ENCODE data around the gene UST. TPM values are rescaled to one million over a fixed set of nuclear protein-coding genes. Genes with fewer than 3 reads are reported as not detected.

The UST gene
- total and polyA plus RNA-seq, 2 of the 8 experiments (the other 6 are each of a cell fraction or from before 2014, with no cell fraction given), result 13.5 to 34.5 TPM

DNA sequence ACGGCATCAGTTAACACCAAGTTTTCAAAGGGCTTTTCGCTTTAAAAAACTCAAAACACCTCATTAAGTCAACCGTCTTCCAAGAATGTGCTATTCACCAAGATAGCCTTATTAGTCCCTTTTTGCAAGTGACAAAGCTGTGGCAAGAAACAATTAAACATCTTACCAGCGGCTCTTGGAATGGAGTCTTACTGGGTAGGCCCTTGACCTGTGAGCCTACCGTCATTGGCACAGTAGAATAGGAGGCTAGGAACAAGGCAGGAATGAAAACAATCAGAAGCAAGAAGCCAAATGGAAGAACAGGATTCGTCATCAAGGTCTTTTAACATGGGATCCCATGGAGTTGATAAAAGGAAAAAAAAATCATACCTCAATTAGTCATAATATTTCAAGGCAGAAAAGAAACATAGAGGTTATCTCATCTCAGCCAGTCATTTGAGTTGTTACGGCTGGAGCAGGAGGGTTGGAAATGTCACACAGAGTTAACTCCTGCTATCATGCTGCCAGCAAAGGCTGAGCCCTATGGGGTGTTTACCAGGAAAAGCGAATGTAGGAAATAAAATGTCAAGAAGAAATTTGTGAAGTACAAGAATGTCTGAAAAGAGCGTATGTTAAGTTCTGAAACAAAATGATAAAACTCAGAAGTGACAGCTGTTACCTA lies 236.4 kb downstream of the UST start:
- CTCF ChIA-PET (ENCODE audit: partially characterized antibody), result interaction anchor here (1.2 to 1.6 kb wide), 2 partner anchors 224 to 405 kb away, joined by 3 to 4 read pairs; no protein-coding TSS in a partner anchor

More for the DNA sequence above, 236.4 kb downstream of the UST start:
- DNase-seq (ENCODE audit: low read depth in 1 of 2, low spot score in 2 of 2), result no peak
- H2AFZ ChIP-seq (ENCODE audit: low read length), result no peak overlapping the region
- H3K4me3 ChIP-seq (ENCODE audit: extremely low read depth in 1 of 4, insufficient read depth in 2 of 4, low read depth in 3 of 4, low read length in 4 of 4), result no peak overlapping the region
- H3K4ac ChIP-seq (replicated peaks; ENCODE audit: insufficient read length, low read depth, low read length), result no peak overlapping the region
- no peaks in the 10 kb centered on the region for H4K20me1 ChIP-seq (replicated peaks in 1 of 2; ENCODE audit: control insufficient read depth in 1 of 2, insufficient read depth in 2 of 2, low read length in 2 of 2)
- H3K9ac ChIP-seq (replicated peaks in 1 of 4; ENCODE audit: extremely low read depth in 1 of 4, low read depth in 3 of 4, low read length in 3 of 4), result no peak overlapping the region
- peaks cover 2 to 9% (median 4%) of the 10 kb centered on the region in 4 experiments; a peak in 4 of 7 replicates for H3K4me1 ChIP-seq (replicated peaks in 1 of 4; ENCODE audit: control insufficient read depth in 3 of 4, insufficient read depth in 4 of 4, low read length in 3 of 4)
- H2BK120ac ChIP-seq (replicated peaks; ENCODE audit: low read depth, low read length), result no peak overlapping the region
- no peak overlapping the region for H2BK20ac ChIP-seq (ENCODE audit: low read length)
- 92% methylated on average over 9 of the region's 9 CpGs; no CpG with 5 or more reads in 1 of the 2 experiments for WGBS, 2 experiments (ENCODE audit: extremely low coverage in 1 of 2, insufficient coverage in 1 of 2, insufficient read length in 1 of 2, insufficient replicate concordance in 2 of 2, low coverage in 1 of 2, low lambda C conversion rate in 2 of 2, missing lambda C conversion rate in 1 of 2)
- no peaks in the 10 kb centered on the region for H3K79me2 ChIP-seq (ENCODE audit: control insufficient read depth in 1 of 2, insufficient read depth in 2 of 2, low read length in 2 of 2)
- H3K36me3 ChIP-seq (ENCODE audit: control insufficient read depth in 2 of 4, insufficient read depth in 4 of 4, low read length in 3 of 4), result peaks cover 0 to 7% (median 3%) of the 10 kb centered on the region in 4 experiments; a peak in 2 of 8 replicates
- no peak overlapping the region for H2BK12ac ChIP-seq (ENCODE audit: low read depth, low read length)
- no peak overlapping the region for H4K8ac ChIP-seq (ENCODE audit: extremely low read depth, insufficient read depth, low read length)
- POLR2A ChIA-PET (ENCODE audit: partially characterized antibody), result no interaction called here
- H3K14ac ChIP-seq (ENCODE audit: insufficient read length), result no peak overlapping the region
- no peak overlapping the region for H2AK5ac ChIP-seq (ENCODE audit: low read depth, low read length)
- H3K79me1 ChIP-seq (ENCODE audit: low read depth, low read length), result no peaks in the 10 kb centered on the region
- H4K91ac ChIP-seq (replicated peaks; ENCODE audit: insufficient read length, low read length), result no peak overlapping the region
- no peak overlapping the region for H2BK5ac ChIP-seq (ENCODE audit: low read depth, low read length)
- no peak overlapping the region for H3K23ac ChIP-seq (ENCODE audit: insufficient read length)
- TF ChIP-seq CBX8 (IDR thresholded peaks at IDR 0.05; ENCODE audit: borderline replicate concordance, low read depth, low read length), result no peak
- no peak overlapping the region for H2BK15ac ChIP-seq (ENCODE audit: low read length)
- no peak overlapping the region for H3K18ac ChIP-seq (ENCODE audit: extremely low read depth, low read length)
- H3K9me3 ChIP-seq (ENCODE audit: insufficient read depth in 2 of 2, low read depth in 1 of 2, low read length in 1 of 2), result no peaks in the 10 kb centered on the region
- no peak overlapping the region for H4K5ac ChIP-seq (ENCODE audit: insufficient read length, low read depth, low read length)
- peak; percentile 7 for FAIRE-seq
- H3K56ac ChIP-seq (replicated peaks; ENCODE audit: insufficient read length, low read depth, low read length), result no peak overlapping the region
- no peak overlapping the region for H3K27ac ChIP-seq (ENCODE audit: low read depth, low read length)
- H3K23me2 ChIP-seq (ENCODE audit: low read depth, low read length), result no peaks in the 10 kb centered on the region; the same call in 1 of the 2 replicates
- H3K27me3 ChIP-seq (replicated peaks in 1 of 4; ENCODE audit: control insufficient read depth in 3 of 4, extremely low read depth in 1 of 4, insufficient read depth in 3 of 4, low read length in 3 of 4), result no peaks in the 10 kb centered on the region
- no peak overlapping the region for H3K4me2 ChIP-seq (ENCODE audit: insufficient read depth in 1 of 2, low read depth in 2 of 2, low read length in 2 of 2)

All from H1 (cell line).